Ectodermal cell (in vitro differentiated cells): ENCODE data around the gene CADM3. TPM values are rescaled to one million over a fixed set of nuclear protein-coding genes. Genes with fewer than 3 reads are reported as not detected.

Experiments
- H3K27ac ChIP-seq: 2 replicates; pipeline ENCODE4 v1.7.0; 2013; ENCODE audit warnings: mild to moderate bottlenecking, low read depth, low read length; ENCODE audit not compliant: insufficient read depth, poor library complexity, severe bottlenecking
- H3K27me3 ChIP-seq: 2 replicates; pipeline ENCODE4 v1.7.0; 2013; ENCODE audit warnings: mild to moderate bottlenecking, low read length; ENCODE audit not compliant: insufficient read depth, control insufficient read depth, poor library complexity, severe bottlenecking
- H3K36me3 ChIP-seq: one replicate; pipeline ENCODE4 v1.7.0; 2013; ENCODE audit warnings: low read length; ENCODE audit not compliant: control insufficient read depth, insufficient read depth
- H3K4me1 ChIP-seq: one replicate; pipeline ENCODE4 v1.7.0; 2013; ENCODE audit warnings: low read length; ENCODE audit not compliant: control insufficient read depth, insufficient read depth
- H3K4me3 ChIP-seq: 2 replicates; pipeline ENCODE4 v1.7.0; 2013; ENCODE audit warnings: low read depth, low read length, control low read depth; ENCODE audit not compliant: insufficient read depth
- H3K9me3 ChIP-seq: 2 replicates; pipeline ENCODE4 v1.7.0; 2013; ENCODE audit warnings: mild to moderate bottlenecking, low read length, moderate library complexity; ENCODE audit not compliant: control insufficient read depth
- WGBS, 2 experiments: methylation state at CpG; one replicate each; pipeline ENCODE4 v1.1.7; 2013; ENCODE audit warnings: missing lambda C conversion rate in 2 of 2; 5-methylcytosine and 5-hydroxymethylcytosine counted together
- polyA plus RNA-seq, 4 experiments: library from polyadenylated mRNA; stranded (reverse); fragments of 50-300 nt; gene quantifications; one replicate each; pipeline ENCODE4 v1.2.3, GENCODE V29; 2013

The CADM3 gene
- polyA plus RNA-seq (2013, experiment 1 of 4), result 25.3 TPM
- polyA plus RNA-seq (2013, experiment 2 of 4), result 29.4 TPM
- 17.5 TPM for polyA plus RNA-seq (2013, experiment 3 of 4)
- polyA plus RNA-seq (2013, experiment 4 of 4), result 21.9 TPM

GRCh38 chr1:159171254-159171687 is at the start of gene CADM3:
CADM3 (plus strand) TSS chr1:159171615; CDS start chr1:159171766, 151 bp downstream.
- H3K27me3 ChIP-seq, result no peaks in the 10 kb centered on the region
- WGBS, 2 experiments, result 2% methylated on average over 19 to 20 of the region's 29 CpGs
- H3K4me3 ChIP-seq, result peak within 1 kb of the TSS; percentile 82
- H3K27ac ChIP-seq, result no peak within 1 kb of the TSS
- H3K4me1 ChIP-seq, result peaks cover 15% of the 10 kb centered on the region
- no peaks in the 10 kb centered on the region for H3K36me3 ChIP-seq
- no peaks in the 10 kb centered on the region for H3K9me3 ChIP-seq

- H3K27ac ChIP-seq, result no peak overlapping the region
- WGBS, 2 experiments, result 89 to 90% methylated on average over 2 of the region's 2 CpGs
- H3K27me3 ChIP-seq, result no peaks in the 10 kb centered on the region
- H3K4me1 ChIP-seq, result no peaks in the 10 kb centered on the region
- no peaks in the 10 kb centered on the region for H3K9me3 ChIP-seq
- peaks cover 4% of the 10 kb centered on the region for H3K36me3 ChIP-seq
- H3K4me3 ChIP-seq, result no peak overlapping the region
Measured at GRCh38 chr1:159122005-159122621, 49.3 kb upstream of the CADM3 start.

- H3K27me3 ChIP-seq, result no peaks in the 10 kb centered on the region
- WGBS, 2 experiments, result 91 to 96% methylated on average over 4 to 5 of the region's 5 CpGs
- no peaks in the 10 kb centered on the region for H3K9me3 ChIP-seq
- no peak overlapping the region for H3K4me3 ChIP-seq
- peaks cover 4% of the 10 kb centered on the region for H3K36me3 ChIP-seq
- H3K4me1 ChIP-seq, result no peaks in the 10 kb centered on the region
- H3K27ac ChIP-seq, result no peak overlapping the region
Measured at GRCh38 chr1:159123587-159123986, 47.8 kb upstream of the CADM3 start.

- Histone ChIP-seq H3K4me3 (no peak overlapping the region), H3K27me3 (no peaks in the 10 kb centered on the region), H3K9me3 (no peaks in the 10 kb centered on the region), H3K36me3 (no peaks in the 10 kb centered on the region), H3K4me1 (no peaks in the 10 kb centered on the region), H3K27ac (no peak overlapping the region)
- 56 to 68% methylated on average over 6 to 12 of the region's 12 CpGs for WGBS, 2 experiments
Measured at GRCh38 chr1:159132271-159132881, 39.0 kb upstream of the CADM3 start.

GRCh38 chr1:159140474-159140873 is 30.9 kb upstream of the CADM3 start:
- Histone ChIP-seq H3K4me3 (no peak overlapping the region), H3K9me3 (no peaks in the 10 kb centered on the region), H3K36me3 (no peaks in the 10 kb centered on the region), H3K4me1 (no peaks in the 10 kb centered on the region), H3K27me3 (no peaks in the 10 kb centered on the region), H3K27ac (no peak overlapping the region)
- 79 to 82% methylated on average over 5 to 7 of the region's 7 CpGs for WGBS, 2 experiments

- Histone ChIP-seq H3K4me1 (peaks cover under 1% of the 10 kb centered on the region), H3K4me3 (peak overlapping the region; percentile 27), H3K27ac (peak overlapping the region; percentile 54), H3K36me3 (no peaks in the 10 kb centered on the region), H3K27me3 (no peaks in the 10 kb centered on the region), H3K9me3 (no peaks in the 10 kb centered on the region)
- 33 to 37% methylated on average over 18 of the region's 18 CpGs for WGBS, 2 experiments
Measured at GRCh38 chr1:159141584-159142390, 29.6 kb upstream of the CADM3 start.

- H3K27me3 ChIP-seq, result no peaks in the 10 kb centered on the region
- WGBS, 2 experiments, result 61 to 72% methylated on average over 2 of the region's 2 CpGs
Measured at GRCh38 chr1:159142391-159142663, 29.1 kb upstream of the CADM3 start.

GRCh38 chr1:159142726-159143510 is 28.5 kb upstream of the CADM3 start:
- H3K9me3 ChIP-seq, result no peaks in the 10 kb centered on the region
- no peak overlapping the region for H3K27ac ChIP-seq
- no peaks in the 10 kb centered on the region for H3K36me3 ChIP-seq
- no peaks in the 10 kb centered on the region for H3K27me3 ChIP-seq
- no peak overlapping the region for H3K4me3 ChIP-seq
- WGBS, 2 experiments, result 74 to 87% methylated on average over 5 of the region's 5 CpGs
- peaks cover 4% of the 10 kb centered on the region for H3K4me1 ChIP-seq

More at GRCh38 chr1:159142391-159142663, 29.1 kb upstream of the CADM3 start:
- peaks cover 4% of the 10 kb centered on the region for H3K4me1 ChIP-seq
- H3K36me3 ChIP-seq, result no peaks in the 10 kb centered on the region
- H3K4me3 ChIP-seq, result peak overlapping the region; percentile 27
- H3K27ac ChIP-seq, result peak overlapping the region; percentile 54
- no peaks in the 10 kb centered on the region for H3K9me3 ChIP-seq

- no peaks in the 10 kb centered on the region for H3K36me3 ChIP-seq
- no peak overlapping the region for H3K4me3 ChIP-seq
- H3K4me1 ChIP-seq, result peaks cover 4% of the 10 kb centered on the region
- no peak overlapping the region for H3K27ac ChIP-seq
- H3K9me3 ChIP-seq, result no peaks in the 10 kb centered on the region
- H3K27me3 ChIP-seq, result no peaks in the 10 kb centered on the region
- WGBS, 2 experiments, result 92 to 96% methylated on average over 3 of the region's 3 CpGs
Measured at GRCh38 chr1:159144571-159144970, 26.8 kb upstream of the CADM3 start.
